ENCODE data around the gene CPM.

Gene CPM

DNA sequence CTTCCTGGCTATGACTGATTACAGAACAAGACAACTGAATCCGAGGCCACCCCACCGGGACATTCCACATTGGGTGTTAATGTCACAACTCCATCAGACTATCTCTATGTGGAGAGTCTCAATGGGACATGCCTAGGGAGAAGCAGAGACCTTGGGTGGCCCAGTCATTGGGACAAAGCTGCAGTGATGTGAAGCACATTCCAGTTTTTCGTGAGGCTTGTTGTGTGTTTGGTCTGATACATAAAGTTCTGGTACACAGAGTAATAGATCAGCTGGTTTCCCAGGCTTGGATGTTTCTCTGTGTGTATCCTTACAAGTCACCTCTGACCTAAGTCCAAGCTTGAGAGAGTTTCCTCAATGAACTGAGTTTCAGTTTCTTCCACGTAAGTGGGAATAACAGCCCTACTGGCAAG, 42.3 kb downstream of the CPM start:
- no peak overlapping the region for H3K9ac ChIP-seq (ENCODE audit: low read length)
- no peak overlapping the region for H2AFZ ChIP-seq (ENCODE audit: low read depth, low read length, severe bottlenecking)
- H3K4me3 ChIP-seq (ENCODE audit: insufficient read depth, low read length, poor library complexity, severe bottlenecking), result no peak overlapping the region
- TF ChIP-seq, protein P1, sequence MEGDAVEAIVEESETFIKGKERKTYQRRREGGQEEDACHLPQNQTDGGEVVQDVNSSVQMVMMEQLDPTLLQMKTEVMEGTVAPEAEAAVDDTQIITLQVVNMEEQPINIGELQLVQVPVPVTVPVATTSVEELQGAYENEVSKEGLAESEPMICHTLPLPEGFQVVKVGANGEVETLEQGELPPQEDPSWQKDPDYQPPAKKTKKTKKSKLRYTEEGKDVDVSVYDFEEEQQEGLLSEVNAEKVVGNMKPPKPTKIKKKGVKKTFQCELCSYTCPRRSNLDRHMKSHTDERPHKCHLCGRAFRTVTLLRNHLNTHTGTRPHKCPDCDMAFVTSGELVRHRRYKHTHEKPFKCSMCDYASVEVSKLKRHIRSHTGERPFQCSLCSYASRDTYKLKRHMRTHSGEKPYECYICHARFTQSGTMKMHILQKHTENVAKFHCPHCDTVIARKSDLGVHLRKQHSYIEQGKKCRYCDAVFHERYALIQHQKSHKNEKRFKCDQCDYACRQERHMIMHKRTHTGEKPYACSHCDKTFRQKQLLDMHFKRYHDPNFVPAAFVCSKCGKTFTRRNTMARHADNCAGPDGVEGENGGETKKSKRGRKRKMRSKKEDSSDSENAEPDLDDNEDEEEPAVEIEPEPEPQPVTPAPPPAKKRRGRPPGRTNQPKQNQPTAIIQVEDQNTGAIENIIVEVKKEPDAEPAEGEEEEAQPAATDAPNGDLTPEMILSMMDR (IDR thresholded peaks at IDR 0.05; ENCODE audit: insufficient read depth, low read length, poor library complexity, severe bottlenecking), result no peak
- no peak for TF ChIP-seq EZH2phosphoT487 (conservative IDR thresholded peaks at IDR 0.05; ENCODE audit: low read length)
- no peak overlapping the region for H3K4me2 ChIP-seq (ENCODE audit: low read depth, low read length, poor library complexity, severe bottlenecking)
- no peaks in the 10 kb centered on the region for H3K36me3 ChIP-seq (ENCODE audit: low read length)
- H3K27me3 ChIP-seq (ENCODE audit: low read length), result no peaks in the 10 kb centered on the region
- H4K20me1 ChIP-seq (ENCODE audit: low read depth, low read length), result no peaks in the 10 kb centered on the region
- no peaks in the 10 kb centered on the region for H3K9me3 ChIP-seq (ENCODE audit: insufficient read depth, low read length)
- no peaks in the 10 kb centered on the region for H3K79me2 ChIP-seq (ENCODE audit: insufficient read depth, low read length)
- no peaks in the 10 kb centered on the region for H3K9me2 ChIP-seq (replicated peaks; ENCODE audit: insufficient read depth, low read length)
- peak overlapping the region; percentile 65; the same call in 1 of the 2 replicates for H3K27ac ChIP-seq (ENCODE audit: low read depth, low read length)
- peaks cover 13% of the 10 kb centered on the region; the same call in 1 of the 2 replicates for H3F3A ChIP-seq (ENCODE audit: insufficient read depth)

DNA sequence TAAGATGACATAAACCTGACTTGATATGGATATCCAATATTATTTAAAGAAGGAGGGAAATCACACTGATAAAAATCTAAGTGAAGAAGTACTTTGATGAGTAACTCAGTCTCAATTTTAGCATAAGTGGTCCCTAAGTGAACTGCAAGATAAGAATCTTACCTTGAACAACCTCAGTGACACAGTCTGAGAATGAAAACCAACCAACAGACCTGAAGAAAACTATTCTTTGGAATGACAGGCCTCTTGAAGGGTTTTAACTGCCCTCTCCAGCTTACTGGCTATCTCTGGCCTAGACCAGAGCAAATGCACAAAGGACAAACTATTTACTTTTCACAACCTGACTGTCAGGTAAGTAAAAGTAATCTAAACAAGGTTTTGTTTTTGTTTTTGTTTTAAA, 44.7 kb downstream of the CPM start:
- H3K9ac ChIP-seq (ENCODE audit: low read length), result no peak overlapping the region
- no peaks in the 10 kb centered on the region for H4K20me1 ChIP-seq (ENCODE audit: low read depth, low read length)
- no peak for TF ChIP-seq EZH2phosphoT487 (conservative IDR thresholded peaks at IDR 0.05; ENCODE audit: low read length)
- TF ChIP-seq, protein P1 (IDR thresholded peaks at IDR 0.05; ENCODE audit: insufficient read depth, low read length, poor library complexity, severe bottlenecking), result no peak
- H3K36me3 ChIP-seq (ENCODE audit: low read length), result no peaks in the 10 kb centered on the region
- no peaks in the 10 kb centered on the region for H3K79me2 ChIP-seq (ENCODE audit: insufficient read depth, low read length)
- no peaks in the 10 kb centered on the region for H3K9me3 ChIP-seq (ENCODE audit: insufficient read depth, low read length)
- H3K27me3 ChIP-seq (ENCODE audit: low read length), result no peaks in the 10 kb centered on the region
- no peak overlapping the region for H3K4me2 ChIP-seq (ENCODE audit: low read depth, low read length, poor library complexity, severe bottlenecking)
- peaks cover 13% of the 10 kb centered on the region; the same call in 1 of the 2 replicates for H3F3A ChIP-seq (ENCODE audit: insufficient read depth)
- H3K4me3 ChIP-seq (ENCODE audit: insufficient read depth, low read length, poor library complexity, severe bottlenecking), result no peak overlapping the region
- H3K9me2 ChIP-seq (replicated peaks; ENCODE audit: insufficient read depth, low read length), result no peaks in the 10 kb centered on the region
- peak overlapping the region; percentile 65; the same call in 1 of the 2 replicates for H3K27ac ChIP-seq (ENCODE audit: low read depth, low read length)
- no peak overlapping the region for H2AFZ ChIP-seq (ENCODE audit: low read depth, low read length, severe bottlenecking)

- H3K9me2 ChIP-seq (replicated peaks; ENCODE audit: insufficient read depth, low read length), result no peaks in the 10 kb centered on the region
- no peaks in the 10 kb centered on the region for H3K79me2 ChIP-seq (ENCODE audit: insufficient read depth, low read length)
- no peaks in the 10 kb centered on the region for H3K27me3 ChIP-seq (ENCODE audit: low read length)
- TF ChIP-seq, protein P1 (IDR thresholded peaks at IDR 0.05; ENCODE audit: insufficient read depth, low read length, poor library complexity, severe bottlenecking), result no peak
- no peak for TF ChIP-seq EZH2phosphoT487 (conservative IDR thresholded peaks at IDR 0.05; ENCODE audit: low read length)
- no peaks in the 10 kb centered on the region for H4K20me1 ChIP-seq (ENCODE audit: low read depth, low read length)
- H3K27ac ChIP-seq (ENCODE audit: low read depth, low read length), result peak overlapping the region; percentile 65; the same call in 1 of the 2 replicates
- H3K4me2 ChIP-seq (ENCODE audit: low read depth, low read length, poor library complexity, severe bottlenecking), result no peak overlapping the region
- H3K9me3 ChIP-seq (ENCODE audit: insufficient read depth, low read length), result no peaks in the 10 kb centered on the region
- no peak overlapping the region for H2AFZ ChIP-seq (ENCODE audit: low read depth, low read length, severe bottlenecking)
- peaks cover 13% of the 10 kb centered on the region; the same call in 1 of the 2 replicates for H3F3A ChIP-seq (ENCODE audit: insufficient read depth)
- no peak overlapping the region for H3K4me3 ChIP-seq (ENCODE audit: insufficient read depth, low read length, poor library complexity, severe bottlenecking)
- H3K9ac ChIP-seq (ENCODE audit: low read length), result no peak overlapping the region
- no peaks in the 10 kb centered on the region for H3K36me3 ChIP-seq (ENCODE audit: low read length)
Observed at GRCh38 chr12:68887641-68888040, 45.3 kb downstream of the CPM start.

Data from SU-DHL-6 (cell line).